Coronary artery (tissue), 2 donors: ENCODE measurements around the gene TMEM174.
"Not testable (repeated sequence)": the region's sequence is repeated elsewhere in the genome, so short reads cannot be mapped to it uniquely, and the experiment has no call there.

Source experiments
- DNase-seq: peaks from one replicate; pipeline ENCODE4 v3.0.0-alpha.2; 2017; ENCODE audit warnings: low spot score
- H3K27ac ChIP-seq, 2 donors: fragments of 200-600 bp; sonication (generic); one replicate each; pipeline ENCODE4 v1.5.1; 2016 to 2019
- H3K4me3 ChIP-seq: fragments of 200-600 bp; sonication (generic); 2 replicates; pipeline ENCODE4 v1.5.1; 2016; ENCODE audit warnings: mild to moderate bottlenecking, moderate library complexity
- CTCF ChIP-seq: fragments of 200-600 bp; sonication (generic); IDR thresholded peaks from one replicate; pipeline ENCODE4 v1.5.1; 2019; ENCODE audit warnings: antibody characterized with exemption

TMEM174 gene

GRCh38 chr5:73201547-73202513 is 28.8 kb downstream of the TMEM174 start:
- no peak overlapping the region for H3K27ac ChIP-seq
- DNase-seq, result no peak
- peak; percentile 41 for TF ChIP-seq CTCF
- H3K4me3 ChIP-seq, result no peak overlapping the region

GRCh38 chr5:73204332-73204731 is 31.3 kb downstream of the TMEM174 start:
- no peak overlapping the region for H3K27ac ChIP-seq
- DNase-seq, result no peak
- TF ChIP-seq CTCF, result no peak
- H3K4me3 ChIP-seq, result no peak overlapping the region

- no peak for TF ChIP-seq CTCF
- DNase-seq, result no peak
- Histone ChIP-seq H3K4me3 (no peak overlapping the region), H3K27ac (no peak overlapping the region)
Measured at GRCh38 chr5:73204733-73205132, 31.7 kb downstream of the TMEM174 start.

GRCh38 chr5:73205305-73205704 is 32.3 kb downstream of the TMEM174 start:
- TF ChIP-seq CTCF, result no peak
- no peak for DNase-seq

GRCh38 chr5:73207239-73207638 is 34.2 kb downstream of the TMEM174 start:
- DNase-seq, H3K4me3 ChIP-seq, H3K27ac ChIP-seq: not testable (repeated sequence)

More at GRCh38 chr5:73205305-73205704, 32.3 kb downstream of the TMEM174 start:
- Histone ChIP-seq H3K4me3 (no peak overlapping the region), H3K27ac (no peak overlapping the region)

- DNase-seq, H3K27ac ChIP-seq, H3K4me3 ChIP-seq: not testable (repeated sequence)
Measured at GRCh38 chr5:73209075-73209474, 36.1 kb downstream of the TMEM174 start.

- not testable (repeated sequence) for H3K27ac ChIP-seq, H3K4me3 ChIP-seq, DNase-seq
Measured at GRCh38 chr5:73212693-73213092, 39.7 kb downstream of the TMEM174 start.

GRCh38 chr5:73213566-73213998 is 40.6 kb downstream of the TMEM174 start:
- TF ChIP-seq CTCF, result no peak
- Histone ChIP-seq H3K4me3 (no peak overlapping the region), H3K27ac (no peak overlapping the region)
- DNase-seq, result no peak
